ENCODE results near the gene TSNAX.

DNA sequence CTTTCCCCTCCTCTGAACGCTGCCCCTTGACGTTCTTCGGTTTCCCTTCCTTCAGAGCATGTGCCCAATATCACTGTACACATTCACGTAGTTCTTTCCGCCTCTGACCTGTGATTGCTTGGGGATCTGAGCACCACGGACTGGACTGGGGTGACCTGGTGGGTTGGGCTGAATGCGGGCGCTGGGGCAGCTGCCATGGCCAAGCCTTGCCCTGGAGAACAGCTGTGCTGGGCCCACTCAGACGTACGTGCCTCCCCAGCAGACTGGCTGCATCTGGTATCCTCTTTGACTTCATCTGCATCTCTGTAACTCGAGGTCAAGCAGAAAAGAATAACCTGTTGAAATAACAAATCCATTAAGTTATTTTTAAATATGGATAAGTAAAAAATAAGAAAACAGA is 63.0 kb downstream of the TSNAX start:
- TF ChIP-seq, protein P1, sequence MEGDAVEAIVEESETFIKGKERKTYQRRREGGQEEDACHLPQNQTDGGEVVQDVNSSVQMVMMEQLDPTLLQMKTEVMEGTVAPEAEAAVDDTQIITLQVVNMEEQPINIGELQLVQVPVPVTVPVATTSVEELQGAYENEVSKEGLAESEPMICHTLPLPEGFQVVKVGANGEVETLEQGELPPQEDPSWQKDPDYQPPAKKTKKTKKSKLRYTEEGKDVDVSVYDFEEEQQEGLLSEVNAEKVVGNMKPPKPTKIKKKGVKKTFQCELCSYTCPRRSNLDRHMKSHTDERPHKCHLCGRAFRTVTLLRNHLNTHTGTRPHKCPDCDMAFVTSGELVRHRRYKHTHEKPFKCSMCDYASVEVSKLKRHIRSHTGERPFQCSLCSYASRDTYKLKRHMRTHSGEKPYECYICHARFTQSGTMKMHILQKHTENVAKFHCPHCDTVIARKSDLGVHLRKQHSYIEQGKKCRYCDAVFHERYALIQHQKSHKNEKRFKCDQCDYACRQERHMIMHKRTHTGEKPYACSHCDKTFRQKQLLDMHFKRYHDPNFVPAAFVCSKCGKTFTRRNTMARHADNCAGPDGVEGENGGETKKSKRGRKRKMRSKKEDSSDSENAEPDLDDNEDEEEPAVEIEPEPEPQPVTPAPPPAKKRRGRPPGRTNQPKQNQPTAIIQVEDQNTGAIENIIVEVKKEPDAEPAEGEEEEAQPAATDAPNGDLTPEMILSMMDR (IDR thresholded peaks at IDR 0.05; ENCODE audit: low read length) = no peak
- TF ChIP-seq EZH2 (optimal IDR thresholded peaks at IDR 0.05; ENCODE audit: low read depth, low read length) = no peak

All from MM.1S (cell line).